Common myeloid progenitor, CD34-positive (primary cell): ENCODE results near the gene C2orf72.

Experiments used
- CTCF ChIA-PET: fragments of 350-600 bp; sonication (Branson Sonifier 250); formaldehyde crosslinking; loops from one replicate; lab custom pipeline; 2021; ENCODE audit warnings: antibody characterized with exemption; lab: Charles Lee
- POLR2A ChIA-PET: fragments of 350-600 bp; sonication (Branson Sonifier 250); formaldehyde crosslinking; loops from one replicate; lab custom pipeline; 2021; ENCODE audit warnings: antibody characterized with exemption; lab: Charles Lee
- DNase-seq, 3 donors: peaks; one replicate each; pipeline versions ENCODE4 v3.0.0 to v3.0.0-alpha.2; 2013
- H3K27ac ChIP-seq, 2 experiments: 1 replicate in 1 of 2; 2 replicates in 1 of 2; pipeline ENCODE4 v1.7.0; 2013; ENCODE audit warnings: inconsistent platforms in 2 of 2, low read length in 2 of 2, mild to moderate bottlenecking in 2 of 2, low read depth in 1 of 2, moderate library complexity in 1 of 2; ENCODE audit not compliant: severe bottlenecking in 2 of 2, insufficient read depth in 1 of 2, poor library complexity in 1 of 2
- H3K27me3 ChIP-seq, 5 experiments: replicated peaks in 2 of 5; 1 replicate in 3 of 5; 2 replicates in 2 of 5; pipeline versions ENCODE4 v1.6.1 to v1.7.0; 2013; ENCODE audit warnings: low read length in 4 of 5, mild to moderate bottlenecking in 2 of 5, moderate library complexity in 2 of 5, inconsistent platforms in 1 of 5; ENCODE audit not compliant: insufficient read depth in 5 of 5, control insufficient read depth in 4 of 5
- H3K36me3 ChIP-seq, 4 experiments: 1 replicate in 2 of 4; 2 replicates in 2 of 4; pipeline versions ENCODE4 v1.6.1 to v1.7.0; 2013; ENCODE audit warnings: low read length in 3 of 4, control low read depth in 1 of 4, mild to moderate bottlenecking in 1 of 4; ENCODE audit not compliant: control insufficient read depth in 4 of 4, insufficient read depth in 4 of 4
- H3K4me1 ChIP-seq, 4 experiments: 1 replicate in 3 of 4; 2 replicates in 1 of 4; pipeline versions ENCODE4 v1.6.1 to v1.7.1; 2013; ENCODE audit warnings: low read length in 3 of 4, mild to moderate bottlenecking in 3 of 4, control low read depth in 1 of 4, inconsistent platforms in 1 of 4, moderate library complexity in 1 of 4; ENCODE audit not compliant: control insufficient read depth in 4 of 4, insufficient read depth in 4 of 4; ENCODE audit errors: control extremely low read depth in 1 of 4
- H3K4me3 ChIP-seq, 7 experiments: 1 replicate in 4 of 7; 2 replicates in 3 of 7; pipeline versions ENCODE4 v1.5.1 to v1.7.0; 2013; ENCODE audit warnings: mild to moderate bottlenecking in 7 of 7, low read length in 6 of 7, moderate library complexity in 6 of 7, inconsistent platforms in 2 of 7, low read depth in 2 of 7, control low read depth in 1 of 7; ENCODE audit not compliant: insufficient read depth in 4 of 7, control insufficient read depth in 1 of 7; ENCODE audit errors: extremely low read depth in 1 of 7
- H3K9me3 ChIP-seq, 5 experiments: 1 replicate in 4 of 5; 2 replicates in 1 of 5; pipeline versions ENCODE4 v1.6.1 to v1.7.1; 2013; ENCODE audit warnings: low read length in 4 of 5, mild to moderate bottlenecking in 2 of 5, inconsistent platforms in 1 of 5, low read depth in 1 of 5, moderate library complexity in 1 of 5; ENCODE audit not compliant: control insufficient read depth in 4 of 5, insufficient read depth in 2 of 5; ENCODE audit errors: control extremely low read depth in 1 of 5
- WGBS: methylation state at CpG from one replicate; pipeline ENCODE4 v1.1.5; 2013; ENCODE audit not compliant: insufficient coverage; 5-methylcytosine and 5-hydroxymethylcytosine counted together

C2orf72 gene

DNA sequence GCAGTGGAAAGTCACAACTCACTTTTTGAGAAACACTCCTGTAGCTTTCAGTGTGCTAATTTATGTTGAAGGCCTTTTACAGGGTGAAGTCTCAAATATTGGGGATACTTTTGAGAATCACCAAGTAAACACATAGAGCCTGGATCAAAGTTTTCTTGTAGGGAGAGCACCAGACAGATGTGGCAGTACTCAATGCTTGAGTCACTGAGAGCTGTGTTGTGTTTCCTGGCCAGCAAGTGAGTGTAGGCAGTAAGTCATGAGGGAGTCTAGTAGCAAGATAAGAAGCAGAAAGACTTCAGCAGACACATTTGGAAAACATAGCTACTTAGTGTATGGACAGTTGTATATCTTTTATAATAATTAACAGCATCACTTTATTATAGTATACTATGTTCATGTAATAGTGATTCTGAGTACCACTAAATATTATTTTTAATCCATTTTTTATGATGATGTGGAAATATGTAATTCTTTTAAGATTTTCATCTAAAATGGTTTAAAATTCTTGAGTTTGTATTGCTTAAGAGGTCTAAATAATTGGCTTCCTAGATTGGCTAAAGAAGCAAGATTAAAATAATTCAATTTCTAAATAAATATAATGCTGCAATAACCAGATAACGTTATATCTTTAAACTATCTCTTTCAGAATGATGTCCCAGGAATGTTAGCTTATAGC, 32.2 kb downstream of the C2orf72 start:
- no peaks in the 10 kb centered on the region for H3K9me3 ChIP-seq
- H3K4me1 ChIP-seq, result no peaks in the 10 kb centered on the region
- no peaks in the 10 kb centered on the region for H3K27me3 ChIP-seq
- peaks cover 19 to 66% (median 44%) of the 10 kb centered on the region in 4 experiments for H3K36me3 ChIP-seq
- H3K4me3 ChIP-seq, result no peak overlapping the region
- no peak overlapping the region for H3K27ac ChIP-seq
- POLR2A ChIA-PET, result interaction anchor here (0.6 kb wide), 1 partner anchor 12 kb away, joined by 3 read pairs; no protein-coding TSS in a partner anchor
- DNase-seq, result no peak
- no CpG with 5 or more reads among the region's 1 CpG for WGBS
- CTCF ChIA-PET, result interaction anchor here (0.7 to 2.0 kb wide), 2 partner anchors 16 to 25 kb away, joined by 3 to 7 read pairs; no protein-coding TSS in a partner anchor

DNA sequence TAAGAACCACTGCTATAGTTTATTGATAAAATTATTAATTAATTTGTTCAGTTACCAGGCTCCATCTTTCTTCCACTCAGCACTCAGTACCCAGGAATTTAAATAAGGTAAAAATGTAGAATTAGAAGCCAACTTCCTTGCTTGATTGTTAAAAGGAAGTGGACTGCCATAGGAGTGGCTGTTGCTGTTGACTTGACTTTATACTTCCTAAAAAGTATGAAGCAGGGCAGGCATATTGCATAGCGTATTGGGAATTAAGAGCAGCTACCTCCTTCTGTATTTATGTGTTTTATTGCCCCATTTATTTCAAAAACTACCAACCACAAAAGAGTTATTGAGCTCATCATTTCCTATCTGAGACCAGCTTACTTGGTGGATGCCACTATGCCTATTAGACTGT, 47.2 kb downstream of the C2orf72 start:
- H3K36me3 ChIP-seq, result peaks cover 22 to 87% (median 62%) of the 10 kb centered on the region in 4 experiments
- POLR2A ChIA-PET, result no interaction called here

DNA sequence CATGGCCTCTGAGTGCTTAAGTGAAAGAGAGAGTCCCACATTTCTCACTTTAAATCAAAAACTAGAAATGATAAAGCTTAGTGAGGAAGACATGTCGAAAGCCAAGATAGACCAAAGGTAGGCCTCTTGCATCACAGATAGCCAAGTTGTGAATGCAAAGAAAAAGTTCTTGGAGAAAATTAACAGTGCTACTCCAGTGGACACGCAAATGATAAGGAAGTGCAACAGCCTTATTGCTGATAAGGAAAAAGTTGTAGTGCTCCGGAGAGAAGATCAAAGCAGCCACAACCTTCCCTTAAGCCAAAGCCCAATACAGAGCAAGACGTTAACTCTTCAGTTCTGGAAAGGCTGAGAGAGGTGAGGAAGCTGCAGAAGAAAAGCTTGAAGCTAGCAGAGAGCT, 51.4 kb downstream of the C2orf72 start:
- no peaks in the 10 kb centered on the region for H3K9me3 ChIP-seq
- 85% methylated on average over 4 of the region's 4 CpGs for WGBS
- no peaks in the 10 kb centered on the region for H3K27me3 ChIP-seq
- peaks cover 12 to 71% (median 52%) of the 10 kb centered on the region in 4 experiments for H3K36me3 ChIP-seq
- ChIA-PET POLR2A (no interaction called here), CTCF (interaction anchor here (1.5 kb wide), 1 partner anchor 15 kb away, joined by 6 read pairs; no protein-coding TSS in a partner anchor)
- H3K27ac ChIP-seq, result no peak overlapping the region
- no peak for DNase-seq
- H3K4me1 ChIP-seq, result no peaks in the 10 kb centered on the region
- H3K4me3 ChIP-seq, result no peak overlapping the region

More for the DNA sequence above, 47.2 kb downstream of the C2orf72 start:
- Histone ChIP-seq H3K27ac (no peak overlapping the region), H3K27me3 (no peaks in the 10 kb centered on the region), H3K9me3 (no peaks in the 10 kb centered on the region), H3K4me1 (no peaks in the 10 kb centered on the region), H3K4me3 (no peak overlapping the region)
- CTCF ChIA-PET, result interaction anchor here (1.4 kb wide), 1 partner anchor 15 kb away, joined by 7 read pairs; no protein-coding TSS in a partner anchor
- WGBS, result no CpG with 5 or more reads among the region's 1 CpG
- no peak for DNase-seq

DNA sequence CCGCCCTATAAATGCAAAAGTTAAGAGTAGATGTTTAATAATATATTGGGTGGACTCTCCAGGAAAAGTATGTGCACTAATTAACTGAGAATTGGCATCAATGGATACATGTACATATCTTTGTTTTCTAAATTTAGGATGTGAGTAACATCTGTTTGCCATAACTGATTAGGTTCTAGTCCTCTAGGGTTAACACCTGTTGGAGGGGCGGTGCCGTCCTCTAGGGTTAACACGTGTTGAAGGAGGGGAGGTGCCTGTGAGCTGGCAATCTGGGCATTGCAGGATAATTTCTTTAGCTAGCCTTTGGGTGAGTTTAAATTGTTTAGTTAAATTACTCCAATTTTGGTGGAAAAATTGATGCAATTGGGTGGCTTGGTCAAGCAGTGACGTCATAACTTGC, 56.6 kb downstream of the C2orf72 start:
- H3K4me1 ChIP-seq, result no peaks in the 10 kb centered on the region
- H3K9me3 ChIP-seq, result peaks cover 0 to 16% (median 7%) of the 10 kb centered on the region in 5 experiments
- CTCF ChIA-PET, result interaction anchor here (1.3 kb wide), 1 partner anchor 358 kb away, joined by 3 read pairs; no protein-coding TSS in a partner anchor
- H3K4me3 ChIP-seq, result no peak overlapping the region
- no peaks in the 10 kb centered on the region for H3K27me3 ChIP-seq
- whole genome bisulfite sequencing, result 100% methylated on average over 3 of the region's 5 CpGs
- DNase-seq, result no peak
- no peak overlapping the region for H3K27ac ChIP-seq
- H3K36me3 ChIP-seq, result peaks cover 8 to 75% (median 32%) of the 10 kb centered on the region in 4 experiments
- POLR2A ChIA-PET, result no interaction called here

DNA sequence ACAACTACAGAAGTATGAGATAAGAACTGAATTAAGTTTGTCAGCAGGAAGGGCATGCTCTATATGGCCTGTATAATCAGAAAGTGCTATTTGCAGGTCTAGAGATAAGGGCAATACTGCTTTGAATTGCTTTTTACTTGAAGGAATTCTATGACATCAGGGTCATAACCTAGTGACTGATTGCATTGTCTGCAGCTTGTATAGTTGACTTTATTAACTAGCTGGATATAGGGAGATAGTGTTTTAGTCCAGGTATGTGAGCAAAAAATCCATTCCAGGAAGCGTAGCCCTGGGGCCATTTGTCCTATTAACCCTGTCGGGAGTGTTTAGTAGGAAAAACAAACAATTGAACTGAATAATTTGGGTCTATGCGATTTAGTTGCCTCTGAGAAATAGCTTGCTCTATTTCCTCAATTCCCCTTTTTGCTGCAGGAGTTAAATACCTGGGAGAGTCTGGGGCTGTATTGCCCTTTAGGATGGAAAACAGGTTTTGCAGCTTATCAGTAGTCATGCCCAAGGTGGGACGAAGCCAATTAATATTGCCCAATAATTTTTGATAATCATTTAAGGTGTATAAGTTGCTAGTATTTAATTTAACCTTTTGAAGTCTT, 57.5 kb downstream of the C2orf72 start:
- peaks cover 0 to 24% (median 16%) of the 10 kb centered on the region in 5 experiments for H3K9me3 ChIP-seq
- WGBS, result 100% methylated on average over 3 of the region's 4 CpGs
- no peaks in the 10 kb centered on the region for H3K4me1 ChIP-seq
- H3K27me3 ChIP-seq, result no peaks in the 10 kb centered on the region
- ChIA-PET POLR2A (no interaction called here), CTCF (interaction anchor here (0.9 to 2.1 kb wide), 6 partner anchors 9 to 357 kb away, joined by 3 to 10 read pairs (median 4); no protein-coding TSS in a partner anchor)
- peak in 2 of 3 donors; percentile 23 for DNase-seq
- H3K36me3 ChIP-seq, result peaks cover 5 to 79% (median 35%) of the 10 kb centered on the region in 4 experiments
- no peak overlapping the region for H3K4me3 ChIP-seq
- H3K27ac ChIP-seq, result no peak overlapping the region
